ENCODE results near the gene PRKCA.

GRCh38 chr17:66551839-66552238 is 249.4 kb downstream of the PRKCA start:
- no peak for TF ChIP-seq CTCF (IDR thresholded peaks at IDR 0.05)
- no peak for TF ChIP-seq ZFX (IDR thresholded peaks at IDR 0.05; ENCODE audit: borderline replicate concordance)
